Measurements from ENCODE around the gene ULBP1.
"Not testable (repeated sequence)": the region's sequence is repeated elsewhere in the genome, so short reads cannot be mapped to it uniquely, and the experiment has no call there.

Gene ULBP1

DNA sequence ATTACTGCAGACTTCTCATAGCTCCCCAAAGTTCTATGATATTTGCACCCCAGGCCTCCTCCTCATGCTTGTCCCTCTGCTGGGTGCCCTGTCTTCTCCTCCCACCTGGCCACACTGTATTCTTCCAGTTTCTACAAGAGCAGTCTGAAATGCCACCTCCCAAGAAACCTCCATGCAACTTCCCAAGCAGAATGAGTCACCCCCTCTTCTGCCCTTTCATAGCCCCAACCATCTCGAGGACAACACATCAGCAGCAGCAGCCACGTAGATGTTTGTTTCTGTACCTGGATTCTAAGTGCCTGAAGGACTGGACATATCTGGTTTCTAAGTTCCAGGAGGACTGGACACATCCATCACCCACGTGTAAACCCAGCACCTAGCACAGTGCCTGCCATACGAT, 28.5 kb upstream of the ULBP1 start:
- TF ChIP-seq, protein P1, sequence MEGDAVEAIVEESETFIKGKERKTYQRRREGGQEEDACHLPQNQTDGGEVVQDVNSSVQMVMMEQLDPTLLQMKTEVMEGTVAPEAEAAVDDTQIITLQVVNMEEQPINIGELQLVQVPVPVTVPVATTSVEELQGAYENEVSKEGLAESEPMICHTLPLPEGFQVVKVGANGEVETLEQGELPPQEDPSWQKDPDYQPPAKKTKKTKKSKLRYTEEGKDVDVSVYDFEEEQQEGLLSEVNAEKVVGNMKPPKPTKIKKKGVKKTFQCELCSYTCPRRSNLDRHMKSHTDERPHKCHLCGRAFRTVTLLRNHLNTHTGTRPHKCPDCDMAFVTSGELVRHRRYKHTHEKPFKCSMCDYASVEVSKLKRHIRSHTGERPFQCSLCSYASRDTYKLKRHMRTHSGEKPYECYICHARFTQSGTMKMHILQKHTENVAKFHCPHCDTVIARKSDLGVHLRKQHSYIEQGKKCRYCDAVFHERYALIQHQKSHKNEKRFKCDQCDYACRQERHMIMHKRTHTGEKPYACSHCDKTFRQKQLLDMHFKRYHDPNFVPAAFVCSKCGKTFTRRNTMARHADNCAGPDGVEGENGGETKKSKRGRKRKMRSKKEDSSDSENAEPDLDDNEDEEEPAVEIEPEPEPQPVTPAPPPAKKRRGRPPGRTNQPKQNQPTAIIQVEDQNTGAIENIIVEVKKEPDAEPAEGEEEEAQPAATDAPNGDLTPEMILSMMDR (conservative IDR thresholded peaks at IDR 0.05; ENCODE audit: low read depth, low read length): no peak
- H3K4me3 ChIP-seq (ENCODE audit: low read depth, low read length): no peak overlapping the region
- no peak for DNase-seq (ENCODE audit: low read depth)

DNA sequence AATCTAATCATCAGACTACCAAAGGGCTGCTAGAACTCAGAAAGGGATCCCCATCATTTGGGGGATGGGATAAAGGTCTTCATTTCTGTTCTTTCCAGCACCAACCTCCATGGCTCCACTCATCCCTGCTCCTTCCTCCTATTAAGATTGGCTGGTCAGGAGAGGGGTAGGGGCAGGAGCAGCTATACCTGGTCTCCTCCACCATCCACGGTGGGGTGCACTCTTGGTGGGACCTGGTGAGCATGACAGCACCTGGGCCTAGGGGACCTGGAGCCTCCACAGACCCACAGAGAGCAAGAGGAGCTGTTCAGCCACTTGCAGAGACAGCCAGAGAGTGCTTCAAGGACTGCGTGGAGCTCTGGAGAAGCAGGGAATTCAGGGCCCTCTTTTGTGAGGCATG, 28.1 kb upstream of the ULBP1 start:
- TF ChIP-seq, protein P1 (conservative IDR thresholded peaks at IDR 0.05; ENCODE audit: low read depth, low read length): no peak
- no peak overlapping the region for H3K4me3 ChIP-seq (ENCODE audit: low read depth, low read length)
- no peak for DNase-seq (ENCODE audit: low read depth)

DNA sequence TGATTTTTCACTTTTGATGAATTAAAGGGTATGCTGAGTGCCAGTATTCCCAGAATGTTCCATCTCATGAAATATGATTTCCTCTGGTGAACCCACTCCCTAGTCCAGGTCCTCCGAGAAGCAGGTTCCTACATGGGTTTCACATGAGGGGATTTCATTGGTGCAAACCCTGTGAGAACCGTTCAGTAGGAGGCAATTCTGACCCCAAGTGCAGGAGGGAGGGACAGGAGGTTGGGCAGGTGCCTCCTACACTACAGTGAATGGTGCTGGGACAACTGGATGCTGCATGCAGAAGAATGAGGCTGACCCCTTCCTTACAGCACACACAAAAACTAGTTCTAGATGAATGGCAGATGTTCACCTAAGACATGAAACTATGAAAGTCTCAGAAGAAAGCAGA, 27.0 kb upstream of the ULBP1 start:
- no peak overlapping the region for H3K4me3 ChIP-seq (ENCODE audit: low read depth, low read length)
- TF ChIP-seq, protein P1 (conservative IDR thresholded peaks at IDR 0.05; ENCODE audit: low read depth, low read length): no peak
- DNase-seq (ENCODE audit: low read depth): no peak

DNA sequence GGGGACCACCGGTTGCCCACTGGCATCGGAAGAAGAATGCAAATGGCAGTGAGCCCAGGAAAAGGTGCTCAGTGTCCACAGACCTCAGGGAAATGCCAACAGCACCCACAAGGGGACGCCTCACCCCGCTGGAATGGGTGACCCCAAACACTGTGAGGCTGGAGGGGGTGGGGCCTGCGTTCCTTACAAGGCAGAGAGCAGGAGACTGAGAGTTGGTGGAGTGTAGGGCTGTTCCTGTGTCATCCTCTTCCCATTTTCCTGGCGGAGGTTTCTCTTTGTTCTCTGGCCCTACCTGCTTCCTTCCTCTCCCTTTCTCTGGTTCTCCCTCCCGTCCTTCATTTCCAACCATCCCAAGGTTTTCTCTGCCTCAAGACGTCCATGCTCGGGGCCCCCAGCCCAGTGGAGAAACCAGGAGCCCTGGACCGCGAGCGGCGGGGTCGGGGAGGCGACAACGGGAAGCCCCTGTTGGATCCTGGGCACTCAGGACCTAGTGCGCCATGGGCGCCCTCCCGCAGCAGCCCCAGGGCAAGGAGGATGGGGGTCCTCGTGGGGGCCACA, 25.7 kb upstream of the ULBP1 start:
- H3K4me3 ChIP-seq (ENCODE audit: low read depth, low read length): peak overlapping the region; percentile 52
- not testable (repeated sequence) for DNase-seq (ENCODE audit: low read depth)

DNA sequence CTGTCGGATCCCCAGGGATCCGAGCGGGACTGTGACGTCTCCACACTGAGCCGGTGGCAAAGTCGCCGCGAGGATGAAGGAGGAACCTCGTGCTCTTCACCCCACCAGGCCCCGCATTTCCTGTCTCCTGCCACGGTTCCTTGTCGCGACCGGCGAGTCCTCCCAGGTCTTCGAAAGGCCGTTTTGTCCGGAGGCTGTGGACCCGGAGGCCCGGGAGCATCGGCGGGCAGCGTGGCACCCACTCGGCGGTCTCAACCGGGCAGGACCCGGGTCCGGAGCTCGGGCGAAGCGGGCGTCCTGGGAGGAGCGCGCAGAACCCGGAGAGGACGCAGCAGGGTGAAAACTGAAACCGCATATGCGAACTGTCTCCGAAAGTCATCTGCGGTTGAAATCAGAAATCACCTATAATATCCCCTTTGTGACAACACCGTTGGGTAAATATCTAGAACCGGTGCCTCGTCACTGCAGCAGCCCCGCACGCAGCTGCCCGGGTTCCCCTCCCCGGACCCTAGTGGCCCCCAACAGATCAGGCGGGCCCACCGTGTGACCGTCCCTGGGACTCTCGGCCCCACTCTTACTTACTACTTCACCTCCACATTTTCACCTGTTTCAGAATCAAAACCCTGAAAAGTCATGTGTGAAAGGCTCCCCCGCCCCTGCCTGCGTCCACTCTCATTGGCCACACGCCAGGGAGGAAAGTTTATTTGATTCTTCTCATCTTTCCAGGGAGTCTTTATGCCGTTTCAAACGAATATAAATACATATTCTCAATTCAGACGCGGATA, 25.0 kb upstream of the ULBP1 start:
- peak overlapping the region; percentile 52 for H3K4me3 ChIP-seq (ENCODE audit: low read depth, low read length)
- peak; percentile 13 for DNase-seq (ENCODE audit: low read depth)
- TF ChIP-seq, protein P1 (conservative IDR thresholded peaks at IDR 0.05; ENCODE audit: low read depth, low read length): no peak

DNA sequence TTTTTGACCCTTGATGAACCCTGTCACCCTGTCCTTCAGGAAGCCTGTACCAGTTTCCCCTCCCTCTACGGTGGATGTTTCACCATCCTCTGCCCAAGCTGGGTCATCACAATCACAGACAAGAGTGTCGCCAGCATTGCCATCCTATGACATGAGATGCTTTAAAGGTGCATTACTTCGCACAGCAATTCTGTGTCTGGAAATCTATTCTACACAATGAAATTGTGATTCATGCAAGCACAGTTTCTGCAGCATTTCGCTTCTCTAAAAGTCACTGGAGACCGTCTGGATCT, 24.4 kb upstream of the ULBP1 start:
- no peak overlapping the region for H3K4me3 ChIP-seq (ENCODE audit: low read depth, low read length)
- DNase-seq (ENCODE audit: low read depth): no peak
- TF ChIP-seq, protein P1 (conservative IDR thresholded peaks at IDR 0.05; ENCODE audit: low read depth, low read length): no peak

DNA sequence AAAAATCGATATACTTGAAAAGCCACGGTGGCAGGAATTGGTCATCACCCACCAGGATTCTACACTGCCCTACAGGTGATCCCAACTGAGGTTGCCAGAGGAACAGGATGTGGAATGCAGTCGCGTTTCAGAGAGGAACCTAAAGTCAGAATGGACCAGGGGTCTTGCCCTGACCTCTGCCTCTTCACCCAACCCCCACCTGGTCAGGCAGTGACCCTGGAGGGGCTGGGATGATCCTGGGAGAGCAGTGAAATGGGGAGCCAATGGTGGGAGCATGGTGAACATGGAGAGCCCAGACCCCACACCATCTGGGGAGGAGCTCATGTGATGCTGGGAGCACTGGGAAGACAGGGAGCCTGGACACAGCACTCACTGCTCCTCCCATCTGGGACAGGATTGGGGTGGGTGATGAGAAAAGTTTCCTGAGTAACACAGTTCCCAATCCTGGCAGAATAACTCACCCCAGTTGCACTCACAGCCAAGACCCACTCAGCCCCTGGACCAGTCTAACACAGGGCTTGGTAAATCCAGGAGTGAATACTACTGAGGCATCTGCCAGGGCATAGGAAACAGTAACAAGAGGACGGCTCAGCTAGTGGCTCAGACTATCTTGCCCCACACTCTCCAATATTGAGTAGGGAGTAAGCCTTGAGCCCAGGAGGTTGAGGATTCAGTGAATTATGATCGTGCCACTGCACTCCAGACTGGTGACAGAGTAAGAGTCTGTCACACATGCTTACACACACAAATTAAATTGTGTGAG, 23.7 kb upstream of the ULBP1 start:
- H3K4me3 ChIP-seq (ENCODE audit: low read depth, low read length): no peak overlapping the region
- DNase-seq (ENCODE audit: low read depth): no peak
- TF ChIP-seq, protein P1 (conservative IDR thresholded peaks at IDR 0.05; ENCODE audit: low read depth, low read length): no peak

Measured in choroid plexus epithelial cell (primary cell).